DMS 273 (cell line): ENCODE measurements around the gene GADD45G.

Experiments
- DNase-seq: peaks from one replicate; lab custom pipeline; 2025; ENCODE audit not compliant: unreplicated experiment; lab: John Stamatoyannopoulos, UW

The GADD45G gene

DNA sequence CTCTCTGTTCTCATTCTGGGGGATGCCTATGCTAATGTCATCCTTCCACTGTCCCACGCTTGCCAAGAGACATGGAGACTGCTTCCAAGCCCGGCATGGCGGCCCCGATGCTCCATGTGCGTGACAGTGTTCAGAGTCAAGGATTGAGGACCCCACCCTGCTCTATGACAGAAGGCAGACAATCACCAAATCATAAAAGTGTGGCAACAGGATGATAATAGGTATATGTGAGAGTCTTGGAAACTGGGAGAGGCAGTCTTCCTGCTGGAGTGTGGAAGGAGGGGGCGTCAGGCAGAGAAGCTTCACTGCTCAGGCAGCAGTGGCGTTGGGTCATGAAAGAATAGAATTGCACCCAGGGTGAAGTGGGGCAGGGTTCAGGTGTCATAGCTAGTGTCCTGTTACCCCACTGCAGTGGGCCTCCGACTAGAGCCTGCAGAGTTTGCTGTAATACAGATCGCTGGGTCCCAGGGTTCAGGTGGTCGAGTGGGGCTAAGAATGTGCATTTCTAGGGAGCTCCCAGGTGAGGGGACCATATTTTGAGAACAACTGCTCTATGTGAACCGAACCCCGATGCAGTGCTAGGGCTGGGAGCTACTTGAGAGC is 12.5 kb upstream of the GADD45G start:
- DNase-seq, result no peak

- peak; percentile 54 for DNase-seq
These were observed 11.7 kb upstream of the GADD45G start for GRCh38 chr9:89592963-89593726.

GRCh38 chr9:89593727-89594427 is 10.9 kb upstream of the GADD45G start:
- DNase-seq, result peak; percentile 83

GRCh38 chr9:89594811-89595550 is 9.8 kb upstream of the GADD45G start:
- DNase-seq, result no peak

DNA sequence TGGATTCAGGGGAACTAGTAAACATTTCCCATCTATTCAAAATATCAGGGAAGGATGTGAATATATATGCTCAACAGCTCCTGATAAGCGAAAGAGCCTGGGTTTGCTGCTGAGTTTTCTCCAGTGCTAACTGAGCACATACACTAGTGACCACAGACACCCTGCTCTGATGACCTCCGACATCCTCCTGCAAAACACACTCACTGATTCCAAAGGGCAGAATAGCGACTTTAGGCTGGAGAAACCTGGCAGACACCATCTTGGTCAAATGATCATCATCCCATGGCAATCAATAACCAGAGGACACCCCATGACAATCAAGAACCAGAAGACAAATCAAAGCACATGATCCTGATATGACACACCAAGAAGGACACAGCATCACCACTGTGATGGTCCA is 9.2 kb upstream of the GADD45G start:
- no peak for DNase-seq

GRCh38 chr9:89596937-89597555 is 7.8 kb upstream of the GADD45G start:
- no peak for DNase-seq

GRCh38 chr9:89597711-89598362 is 7.0 kb upstream of the GADD45G start:
- DNase-seq, result peak; percentile 86

GRCh38 chr9:89598363-89598713 is 6.5 kb upstream of the GADD45G start:
- no peak for DNase-seq

GRCh38 chr9:89598926-89599325 is 5.9 kb upstream of the GADD45G start:
- peak; percentile 90 for DNase-seq

GRCh38 chr9:89600831-89601230 is 4.0 kb upstream of the GADD45G start:
- DNase-seq, result no peak

DNA sequence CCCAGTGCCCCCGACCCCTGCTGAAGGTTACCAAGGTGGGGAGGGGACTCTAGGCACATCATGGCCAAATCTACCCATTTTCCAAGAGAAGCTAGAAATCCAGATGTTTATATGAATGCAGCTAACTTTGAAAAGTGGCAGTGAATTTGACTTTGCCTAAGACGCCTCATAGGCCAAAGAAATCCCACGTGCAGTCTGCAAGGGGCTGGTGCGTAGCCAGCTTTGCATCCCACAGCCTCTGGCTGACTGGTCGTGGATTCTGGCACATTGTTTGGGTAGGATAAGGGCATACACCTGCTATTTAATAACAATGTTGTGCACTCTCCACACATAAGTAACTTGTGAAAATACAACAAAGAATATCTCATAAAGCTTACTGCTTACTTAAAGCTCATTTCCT is 3.5 kb upstream of the GADD45G start:
- DNase-seq, result no peak

DNA sequence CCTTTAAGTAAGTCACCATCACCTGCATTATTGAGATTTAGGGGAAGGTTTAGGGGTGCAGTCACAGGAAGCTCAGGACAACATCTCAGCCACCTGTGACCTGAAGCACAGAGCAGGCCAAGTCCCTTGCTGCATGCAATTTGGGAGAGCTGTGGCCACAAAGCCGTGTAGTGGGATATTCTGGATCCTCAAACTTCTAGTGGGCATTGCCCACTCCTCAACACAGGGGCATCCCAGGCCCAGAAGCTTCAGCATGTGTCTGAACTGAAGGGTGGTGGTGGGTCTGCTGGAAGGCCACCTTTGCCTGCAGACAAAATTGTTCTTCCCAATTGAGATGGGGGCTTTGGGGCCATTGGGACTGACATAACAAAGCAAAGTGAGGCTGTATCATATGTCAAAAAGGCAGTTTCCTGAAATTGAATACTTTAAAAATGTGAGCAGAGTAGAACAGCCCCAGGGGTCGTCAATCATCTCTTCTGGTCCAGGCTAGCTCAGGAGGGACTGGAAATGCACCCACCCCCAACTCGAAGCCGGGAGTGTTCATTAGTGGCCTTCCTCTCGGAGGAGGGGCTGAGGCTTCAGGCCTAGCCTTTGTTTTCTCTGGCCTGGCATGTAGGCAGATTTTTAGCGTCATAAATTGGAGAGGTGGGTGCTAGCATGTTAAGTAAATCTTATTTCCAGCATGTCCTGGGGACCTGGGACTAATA is 2.8 kb upstream of the GADD45G start:
- no peak for DNase-seq

GRCh38 chr9:89602978-89603766 is 1.6 kb upstream of the GADD45G start:
- peak; percentile 93 for DNase-seq

DNA sequence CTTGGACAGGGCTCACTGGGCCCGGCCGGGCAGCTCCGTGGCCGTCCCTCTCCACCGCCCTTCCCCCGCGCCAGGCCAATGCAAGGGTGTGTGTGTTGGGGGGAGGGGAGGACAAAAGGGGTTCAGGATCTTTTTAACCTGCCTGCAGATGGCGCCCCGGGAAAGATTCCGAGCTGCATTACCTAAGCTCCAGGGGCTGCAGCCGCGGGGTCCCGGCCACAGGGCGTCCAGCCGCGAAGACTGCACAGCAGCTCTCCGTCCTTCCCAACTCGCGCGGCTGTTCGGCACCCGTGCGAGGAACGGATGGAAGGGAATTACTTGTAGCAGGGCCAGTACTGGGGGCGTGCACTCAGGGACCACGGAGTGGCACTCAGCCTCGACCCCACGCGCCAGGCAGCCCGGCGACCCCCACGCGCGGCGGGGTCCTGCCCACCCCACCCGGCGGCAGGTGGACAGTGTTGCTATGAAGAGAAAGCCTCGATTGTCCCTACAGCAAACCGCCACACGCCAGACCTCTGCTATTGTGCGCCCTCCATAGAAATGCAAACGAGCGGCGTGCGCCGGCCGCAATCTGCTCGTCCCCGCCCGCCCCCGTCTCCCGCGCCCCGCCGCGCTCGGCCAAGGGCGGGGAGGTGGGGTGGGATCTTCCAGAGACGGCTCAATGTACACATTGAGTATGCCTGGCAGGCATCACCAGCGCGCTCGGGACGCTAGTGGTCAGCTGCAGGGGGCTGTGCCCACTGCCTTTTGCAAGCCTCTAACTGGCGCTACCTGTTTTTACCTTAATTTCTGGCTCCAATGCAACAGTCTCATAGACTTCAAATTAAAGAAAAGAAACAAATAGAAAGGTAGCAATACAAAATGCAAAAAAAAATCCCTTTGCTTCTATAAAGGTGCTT is 796 bp upstream of the GADD45G start:
- peak; percentile 89 for DNase-seq

DNA sequence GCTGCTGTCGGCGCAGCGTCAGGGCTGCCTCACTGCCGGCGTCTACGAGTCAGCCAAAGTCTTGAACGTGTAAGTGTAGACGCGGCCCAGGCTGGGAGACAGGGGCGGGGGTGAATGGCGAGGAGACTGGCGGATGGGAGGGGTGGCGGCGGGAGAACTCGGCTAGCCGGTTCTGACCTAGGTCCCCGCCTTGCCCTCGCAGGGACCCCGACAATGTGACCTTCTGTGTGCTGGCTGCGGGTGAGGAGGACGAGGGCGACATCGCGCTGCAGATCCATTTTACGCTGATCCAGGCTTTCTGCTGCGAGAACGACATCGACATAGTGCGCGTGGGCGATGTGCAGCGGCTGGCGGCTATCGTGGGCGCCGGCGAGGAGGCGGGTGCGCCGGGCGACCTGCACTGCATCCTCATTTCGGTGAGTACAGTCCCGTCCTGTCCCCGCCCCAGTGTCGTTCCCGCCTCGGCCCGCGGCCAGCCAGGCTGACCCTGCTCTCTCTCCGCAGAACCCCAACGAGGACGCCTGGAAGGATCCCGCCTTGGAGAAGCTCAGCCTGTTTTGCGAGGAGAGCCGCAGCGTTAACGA is 745 bp downstream of the GADD45G start:
- peak; percentile 77 for DNase-seq

- DNase-seq, result peak; percentile 78
These were observed 1.3 kb downstream of the GADD45G start for GRCh38 chr9:89606049-89606623.

DNA sequence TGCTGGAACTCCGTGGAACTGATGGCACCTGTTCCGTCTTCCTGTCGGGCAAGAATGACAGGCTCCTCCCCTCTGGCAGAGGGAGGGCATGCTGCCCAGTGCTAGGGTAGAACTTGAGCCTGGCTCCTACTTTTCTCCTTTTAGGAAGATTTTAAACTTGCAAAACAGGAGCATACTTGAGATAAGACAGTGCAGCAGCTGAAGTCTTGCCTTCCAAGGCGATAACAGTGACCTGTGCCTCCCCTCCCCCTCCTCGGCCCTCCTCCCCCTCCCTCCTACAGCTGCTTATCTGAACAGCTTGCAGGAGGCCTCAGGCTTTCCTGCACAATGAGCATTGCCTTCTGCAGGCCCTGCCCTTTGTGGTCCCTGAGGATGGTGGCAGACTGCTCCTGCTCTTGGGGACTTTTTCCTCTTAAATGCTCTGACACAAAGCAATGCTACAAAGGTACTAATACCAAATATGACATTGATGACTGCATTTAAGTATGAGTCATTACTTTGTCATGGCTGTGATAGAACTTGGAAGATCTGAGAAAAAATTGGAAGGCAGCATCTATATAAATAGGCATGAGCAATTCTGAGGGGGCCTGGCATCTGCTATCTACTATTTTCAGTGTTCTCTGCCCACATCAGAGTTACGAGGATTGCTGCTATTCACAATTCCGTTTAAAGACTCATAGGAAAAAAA is 2.0 kb downstream of the GADD45G start:
- DNase-seq, result peak; percentile 84
